Measurements from ENCODE around the gene TACR2.

The TACR2 gene

GRCh38 chr10:69416695-69417094 lies at the start of gene TACR2:
Gene TACR2 (minus strand): TSS chr10:69416918. CDS start chr10:69416323, 595 bp downstream.
- DNase-seq (ENCODE audit: low read depth in 2 of 2) = no peak

- DNase-seq (ENCODE audit: low read depth in 2 of 2) = no peak
Observed at GRCh38 chr10:69466158-69466490, 49.4 kb upstream of the TACR2 start.

- DNase-seq (ENCODE audit: low read depth in 2 of 2) = no peak
Observed at GRCh38 chr10:69465457-69466157, 48.9 kb upstream of the TACR2 start.

GRCh38 chr10:69464801-69465401 lies 48.2 kb upstream of the TACR2 start:
- DNase-seq (ENCODE audit: low read depth in 2 of 2) = no peak

- DNase-seq (ENCODE audit: low read depth in 2 of 2) = no peak
Observed at GRCh38 chr10:69464401-69464800, 47.7 kb upstream of the TACR2 start.

- no peak for DNase-seq (ENCODE audit: low read depth in 2 of 2)
Observed at GRCh38 chr10:69463886-69464285, 47.2 kb upstream of the TACR2 start.

- DNase-seq (ENCODE audit: low read depth in 2 of 2) = no peak
Observed at GRCh38 chr10:69461243-69462025, 44.7 kb upstream of the TACR2 start.

GRCh38 chr10:69460576-69461242 lies 44.0 kb upstream of the TACR2 start:
- no peak for DNase-seq (ENCODE audit: low read depth in 2 of 2)

GRCh38 chr10:69459893-69460575 lies 43.3 kb upstream of the TACR2 start:
- no peak for DNase-seq (ENCODE audit: low read depth in 2 of 2)

GRCh38 chr10:69459101-69459790 lies 42.5 kb upstream of the TACR2 start:
- no peak for DNase-seq (ENCODE audit: low read depth in 2 of 2)

- no peak for DNase-seq (ENCODE audit: low read depth in 2 of 2)
Observed at GRCh38 chr10:69458430-69459100, 41.8 kb upstream of the TACR2 start.

GRCh38 chr10:69457771-69458237 lies 41.1 kb upstream of the TACR2 start:
- no peak for DNase-seq (ENCODE audit: low read depth in 2 of 2)

GRCh38 chr10:69456880-69457693 lies 40.4 kb upstream of the TACR2 start:
- no peak for DNase-seq (ENCODE audit: low read depth in 2 of 2)

- no peak for DNase-seq (ENCODE audit: low read depth in 2 of 2)
Observed at GRCh38 chr10:69455006-69455763, 38.5 kb upstream of the TACR2 start.

- DNase-seq (ENCODE audit: low read depth in 2 of 2) = no peak
Observed at GRCh38 chr10:69453795-69454194, 37.1 kb upstream of the TACR2 start.

- DNase-seq (ENCODE audit: low read depth in 2 of 2) = no peak
Observed at GRCh38 chr10:69452676-69453415, 36.1 kb upstream of the TACR2 start.

- DNase-seq (ENCODE audit: low read depth in 2 of 2) = no peak
Observed at GRCh38 chr10:69451784-69452251, 35.1 kb upstream of the TACR2 start.

GRCh38 chr10:69451209-69451783 lies 34.6 kb upstream of the TACR2 start, which contains the start of gene TSPAN15:
Gene TSPAN15 (plus strand): TSS chr10:69451465. CDS start chr10:69451595, 130 bp downstream.
- DNase-seq (ENCODE audit: low read depth in 2 of 2) = peak; percentile 68 to 79

Data from stimulated activated CD4-positive, alpha-beta T cell treated with anti-CD3 and anti-CD28 coated beads, Interleukin-4, amount 100 ng/mL, for 48 hours (primary cell).